ENCODE results near the gene CDC6.

Gene CDC6

DNA sequence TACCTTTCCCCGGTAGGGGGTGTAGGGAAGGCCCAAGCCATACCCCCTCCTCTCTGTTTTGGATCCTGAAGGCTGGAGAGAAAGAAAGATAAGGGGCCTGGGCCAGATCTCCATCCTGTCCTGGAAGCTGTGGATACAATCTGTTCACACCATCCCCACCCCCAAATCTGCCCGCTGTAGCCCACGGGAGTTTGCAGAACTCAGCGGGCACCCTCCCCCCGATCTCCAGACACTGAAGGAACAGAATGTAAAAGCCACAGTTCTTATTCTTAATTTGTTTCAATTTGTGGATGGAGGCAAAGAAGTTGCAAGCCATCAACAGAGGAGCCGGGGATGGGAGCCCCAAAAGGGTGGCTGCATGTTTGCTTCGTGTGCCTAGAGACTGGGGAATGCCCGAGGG is 49.7 kb downstream of the CDC6 start:
- TF ChIP-seq, protein P1, sequence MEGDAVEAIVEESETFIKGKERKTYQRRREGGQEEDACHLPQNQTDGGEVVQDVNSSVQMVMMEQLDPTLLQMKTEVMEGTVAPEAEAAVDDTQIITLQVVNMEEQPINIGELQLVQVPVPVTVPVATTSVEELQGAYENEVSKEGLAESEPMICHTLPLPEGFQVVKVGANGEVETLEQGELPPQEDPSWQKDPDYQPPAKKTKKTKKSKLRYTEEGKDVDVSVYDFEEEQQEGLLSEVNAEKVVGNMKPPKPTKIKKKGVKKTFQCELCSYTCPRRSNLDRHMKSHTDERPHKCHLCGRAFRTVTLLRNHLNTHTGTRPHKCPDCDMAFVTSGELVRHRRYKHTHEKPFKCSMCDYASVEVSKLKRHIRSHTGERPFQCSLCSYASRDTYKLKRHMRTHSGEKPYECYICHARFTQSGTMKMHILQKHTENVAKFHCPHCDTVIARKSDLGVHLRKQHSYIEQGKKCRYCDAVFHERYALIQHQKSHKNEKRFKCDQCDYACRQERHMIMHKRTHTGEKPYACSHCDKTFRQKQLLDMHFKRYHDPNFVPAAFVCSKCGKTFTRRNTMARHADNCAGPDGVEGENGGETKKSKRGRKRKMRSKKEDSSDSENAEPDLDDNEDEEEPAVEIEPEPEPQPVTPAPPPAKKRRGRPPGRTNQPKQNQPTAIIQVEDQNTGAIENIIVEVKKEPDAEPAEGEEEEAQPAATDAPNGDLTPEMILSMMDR (IDR thresholded peaks at IDR 0.05; ENCODE audit: low read depth, low read length, missing control alignments), result no peak
- Histone ChIP-seq H3K27me3 (replicated peaks) (no peaks in the 10 kb centered on the region), H3K4me3 (ENCODE audit: low read depth, low read length) (no peak overlapping the region), H3K36me3 (replicated peaks) (no peaks in the 10 kb centered on the region), H3K27ac (no peak overlapping the region)
- in situ Hi-C loops (cut with HindIII; ENCODE audit: low pct_ligation_motif_present, low sequenced_read_pairs), result no loop called here
- DNase-seq, result no peak

DNA sequence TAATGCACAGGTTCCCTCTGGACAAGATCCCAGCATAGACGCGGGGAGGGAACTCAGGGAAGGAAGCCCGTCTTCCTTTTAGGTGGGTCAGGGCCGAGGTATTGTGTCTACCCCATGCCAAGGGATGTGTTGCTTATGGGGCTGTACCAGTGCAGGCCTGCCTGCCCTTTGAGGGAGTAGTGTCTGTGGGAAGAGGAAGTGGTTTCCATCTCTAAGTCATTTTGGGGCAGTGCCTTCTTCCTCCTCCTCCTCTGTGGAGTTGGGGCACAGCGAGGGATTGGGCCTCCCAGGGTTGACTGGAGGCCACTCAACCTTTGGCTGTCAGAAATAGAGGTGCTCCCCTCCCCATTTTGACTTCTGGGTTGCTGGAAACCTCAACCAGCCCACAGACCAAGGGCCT is 50.4 kb downstream of the CDC6 start:
- H3K4me3 ChIP-seq (ENCODE audit: low read depth, low read length), result no peak overlapping the region
- H3K36me3 ChIP-seq (replicated peaks), result no peaks in the 10 kb centered on the region
- no peaks in the 10 kb centered on the region for H3K27me3 ChIP-seq (replicated peaks)
- no peak overlapping the region for H3K27ac ChIP-seq
- no peak for DNase-seq
- in situ Hi-C loops (cut with HindIII; ENCODE audit: low pct_ligation_motif_present, low sequenced_read_pairs), result no loop called here
- TF ChIP-seq, protein P1 (IDR thresholded peaks at IDR 0.05; ENCODE audit: low read depth, low read length, missing control alignments), result no peak

DNA sequence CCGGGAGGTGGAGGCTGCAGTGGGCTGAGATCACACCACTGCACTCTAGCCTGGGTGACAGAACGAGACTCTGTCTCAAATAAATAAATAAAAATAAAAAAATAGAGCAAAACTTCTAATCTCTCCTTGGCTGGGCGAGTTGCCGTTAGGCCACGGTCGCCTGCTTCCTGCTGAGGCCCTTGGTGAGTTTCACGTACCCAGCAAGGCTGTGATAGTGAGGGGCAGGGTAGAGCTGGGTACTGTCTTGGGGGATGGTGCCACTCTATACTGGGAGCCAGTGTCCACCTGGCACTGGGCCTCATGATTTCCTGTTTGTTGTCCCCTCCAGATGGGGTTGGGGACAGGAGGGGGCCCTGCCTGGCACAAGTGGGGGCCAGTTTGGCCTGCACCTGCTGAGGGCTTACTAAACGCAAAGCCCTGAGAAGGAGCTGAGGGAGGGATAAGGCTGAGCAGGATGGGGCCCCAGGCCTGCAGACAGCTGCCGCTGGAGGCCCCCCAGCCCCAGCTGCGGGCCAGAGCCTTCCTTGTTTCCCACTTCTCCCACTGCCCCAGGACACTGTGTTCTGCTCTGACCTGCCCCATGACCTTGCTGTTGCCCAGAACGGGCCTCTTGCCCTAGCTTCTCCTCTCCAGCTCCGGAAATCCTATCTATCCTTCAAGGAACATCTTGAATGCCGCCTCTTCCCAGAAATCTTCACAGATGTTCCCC is 51.4 kb downstream of the CDC6 start:
- Histone ChIP-seq H3K36me3 (replicated peaks) (no peaks in the 10 kb centered on the region), H3K27ac (no peak overlapping the region), H3K4me3 (ENCODE audit: low read depth, low read length) (no peak overlapping the region), H3K27me3 (replicated peaks) (no peaks in the 10 kb centered on the region)
- no peak for DNase-seq
- in situ Hi-C loops (cut with HindIII; ENCODE audit: low pct_ligation_motif_present, low sequenced_read_pairs), result no loop called here
- TF ChIP-seq, protein P1 (IDR thresholded peaks at IDR 0.05; ENCODE audit: low read depth, low read length, missing control alignments), result no peak

DNA sequence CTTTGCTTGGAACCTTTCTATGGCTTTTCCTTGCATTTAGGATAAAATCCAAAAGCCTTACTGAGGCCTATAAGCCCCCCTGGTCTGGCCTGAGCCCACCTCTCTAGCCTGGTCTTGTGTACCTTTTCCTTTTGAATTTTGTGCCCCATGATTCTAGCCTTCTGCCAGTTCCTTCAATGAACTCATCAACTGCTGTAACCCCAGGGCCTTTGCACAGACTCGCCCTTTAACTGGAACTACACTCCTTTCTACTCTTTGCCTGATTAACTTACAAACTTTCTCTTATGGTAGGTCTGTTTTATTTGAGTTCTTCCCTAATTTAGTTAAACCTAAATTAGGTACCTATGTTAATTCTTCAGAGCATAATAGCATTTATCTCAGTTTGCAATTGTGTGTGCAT is 52.6 kb downstream of the CDC6 start:
- TF ChIP-seq, protein P1 (IDR thresholded peaks at IDR 0.05; ENCODE audit: low read depth, low read length, missing control alignments), result no peak
- Histone ChIP-seq H3K27me3 (replicated peaks) (no peaks in the 10 kb centered on the region), H3K27ac (no peak overlapping the region), H3K36me3 (replicated peaks) (no peaks in the 10 kb centered on the region), H3K4me3 (ENCODE audit: low read depth, low read length) (no peak overlapping the region)
- DNase-seq, result no peak
- in situ Hi-C loops (cut with HindIII; ENCODE audit: low pct_ligation_motif_present, low sequenced_read_pairs), result no loop called here

DNA sequence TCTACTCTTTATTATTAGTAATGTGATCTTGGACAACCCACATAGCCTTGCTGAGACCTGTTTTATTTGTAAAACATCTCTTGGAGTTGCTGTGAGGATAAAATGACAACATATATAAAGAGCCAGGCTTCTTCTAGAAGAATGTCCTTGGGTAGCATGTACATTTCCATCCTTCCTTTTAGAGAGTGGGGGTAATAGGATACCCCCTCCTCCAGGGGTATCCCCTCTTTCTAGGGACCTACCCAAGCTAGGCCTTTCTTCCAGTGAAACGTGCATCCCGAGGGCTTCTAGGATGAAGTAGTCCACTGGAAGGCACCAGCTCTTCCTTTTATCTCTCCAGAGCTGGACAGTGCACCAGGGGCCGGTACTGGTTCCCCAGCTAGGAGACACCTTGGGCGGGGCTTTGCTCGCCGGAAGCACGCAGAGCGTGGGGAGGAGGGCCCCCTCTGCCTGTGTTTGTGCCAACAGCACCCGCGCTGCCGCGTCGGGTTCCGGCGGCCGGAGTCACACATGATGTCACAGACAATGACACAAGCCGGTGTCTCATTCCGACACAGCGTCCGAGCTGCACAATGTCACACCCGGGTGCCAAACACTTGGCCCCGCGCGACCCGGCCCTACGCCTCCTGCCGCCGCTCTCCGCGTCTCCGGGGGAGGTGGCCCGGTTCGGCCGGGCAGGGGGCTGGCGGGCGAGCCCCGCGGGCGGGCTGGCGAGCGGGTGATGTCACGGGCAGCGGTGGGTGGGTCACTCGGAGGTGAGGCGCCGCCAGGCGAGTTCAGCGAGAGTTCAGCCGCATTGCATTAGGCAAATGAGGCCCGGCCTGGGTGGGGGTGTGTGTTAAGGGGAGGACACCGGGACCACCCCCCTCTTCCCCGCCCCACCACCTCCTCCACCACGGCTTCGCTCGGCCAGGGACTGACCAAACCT is 53.5 kb downstream of the CDC6 start:
- Histone ChIP-seq H3K36me3 (replicated peaks) (no peaks in the 10 kb centered on the region), H3K27ac (peak overlapping the region; percentile 96), H3K27me3 (replicated peaks) (no peaks in the 10 kb centered on the region), H3K4me3 (ENCODE audit: low read depth, low read length) (peak overlapping the region; percentile 81)
- TF ChIP-seq, protein P1 (IDR thresholded peaks at IDR 0.05; ENCODE audit: low read depth, low read length, missing control alignments), result peak; percentile 21
- peak; percentile 84 for DNase-seq
- in situ Hi-C loops (cut with HindIII; ENCODE audit: low pct_ligation_motif_present, low sequenced_read_pairs), result no loop called here
